GM12878 (cell line): Measurements from ENCODE around the gene ARHGEF33. TPM values are rescaled to one million over a fixed set of nuclear protein-coding genes. Genes with fewer than 3 reads are reported as not detected.

Experiments
- ATAC-seq: fragments of 200-7000 bp; cut with Tn5 transposase; 3 replicates; pipeline ENCODE4 v1.9.1; 2020; ENCODE audit warnings: mild to moderate bottlenecking, moderate library complexity
- BruUV-seq: library from RNA; stranded (reverse); fragments of 400-500 nt; replicated peaks from 2 replicates; lab custom pipeline; 2021; lab: Mats Ljungman, UMichigan
- CTCF ChIA-PET: fragments of 300-600 bp; sonication (Branson Sonifier 250); formaldehyde crosslinking; extraction: SDS; loops from one replicate; lab custom pipeline; 2021; ENCODE audit warnings: inconsistent platforms; lab: Yijun Ruan, JAX
- POLR2A ChIA-PET: fragments of 350-600 bp; formaldehyde crosslinking; extraction: SDS; loops from one replicate; lab custom pipeline; 2021; ENCODE audit warnings: inconsistent platforms; lab: Charles Lee
- RAD21 ChIA-PET: fragments of 300-600 bp; sonication (Branson Sonifier 250); formaldehyde crosslinking; loops from one replicate; lab custom pipeline; 2023; ENCODE audit warnings: antibody characterized with exemption; ENCODE audit not compliant: unreplicated experiment; lab: Charles Lee
- SMC1A ChIA-PET: fragments of 300-600 bp; sonication (Branson Sonifier 250); formaldehyde crosslinking; loops from one replicate; lab custom pipeline; 2023; ENCODE audit not compliant: unreplicated experiment, uncharacterized antibody; lab: Charles Lee
- DNase-seq: peaks from one replicate; pipeline ENCODE4 v3.0.0-alpha.2; 2011; ENCODE audit warnings: low read depth, low spot score
- FAIRE-seq: peaks from 3 replicates; lab custom pipeline; 2011; peaks lifted over from hg19 to GRCh38; lab: Jason Lieb, UNC
- H2AFZ ChIP-seq: 2 replicates; pipeline ENCODE4 v1.6.0; 2011; ENCODE audit warnings: low read depth, low read length, control low read depth; ENCODE audit not compliant: control insufficient read depth
- H3K27ac ChIP-seq: 2 replicates; pipeline ENCODE4 v1.5.1; 2011; ENCODE audit warnings: control low read depth; ENCODE audit not compliant: control insufficient read depth, insufficient read depth
- H3K27me3 ChIP-seq, 2 experiments: replicated peaks in 1 of 2; 2 replicates each; pipeline versions ENCODE4 v1.6.0 to v1.6.1; 2011; ENCODE audit warnings: low read length in 1 of 2; ENCODE audit not compliant: control insufficient read depth in 2 of 2, insufficient read depth in 2 of 2
- H3K36me3 ChIP-seq, 2 experiments: 2 replicates each; pipeline ENCODE4 v1.5.1; 2011; ENCODE audit warnings: low read length in 1 of 2; ENCODE audit not compliant: control insufficient read depth in 2 of 2, insufficient read depth in 2 of 2
- H3K4me1 ChIP-seq: 2 replicates; pipeline ENCODE4 v1.6.1; 2011; ENCODE audit warnings: mild to moderate bottlenecking, low read length, moderate library complexity, mixed read lengths; ENCODE audit not compliant: control insufficient read depth, insufficient read depth
- H3K4me2 ChIP-seq: 2 replicates; pipeline ENCODE4 v1.6.0; 2011; ENCODE audit warnings: control low read depth; ENCODE audit not compliant: control insufficient read depth, insufficient read depth
- H3K4me3 ChIP-seq: fragments of 200-600 bp; sonication (generic); 2 replicates; pipeline ENCODE4 v1.5.1; 2016
- H3K79me2 ChIP-seq: 2 replicates; pipeline ENCODE4 v1.6.0; 2011; ENCODE audit warnings: low read length; ENCODE audit not compliant: control insufficient read depth, insufficient read depth
- H3K9ac ChIP-seq: 2 replicates; pipeline ENCODE4 v1.8.0; 2011; ENCODE audit warnings: low read length, control low read depth, mixed read lengths; ENCODE audit not compliant: control insufficient read depth, insufficient read depth
- H3K9me3 ChIP-seq: replicated peaks from 3 replicates; pipeline ENCODE4 v1.5.1; 2011; ENCODE audit warnings: mild to moderate bottlenecking, low read length; ENCODE audit not compliant: control insufficient read depth, insufficient read depth
- H4K20me1 ChIP-seq: 2 replicates; pipeline ENCODE4 v1.6.0; 2011; ENCODE audit not compliant: control insufficient read depth, insufficient read depth
- BRCA1 ChIP-seq: IDR thresholded peaks from 2 replicates; pipeline ENCODE4 v1.6.1; 2011; ENCODE audit warnings: low read depth, low read length, improper control_type of control experiment
- CBFB ChIP-seq: IDR thresholded peaks from 2 replicates; pipeline ENCODE4 v1.6.1; 2016; ENCODE audit warnings: antibody characterized with exemption, low read depth
- EP300 ChIP-seq, 2 experiments: fragments of 150-350 bp in 1 of 2; IDR thresholded peaks; 2 replicates each; pipeline ENCODE4 v1.6.1; 2011 to 2012; ENCODE audit warnings: low read depth in 2 of 2, low read length in 2 of 2, borderline replicate concordance in 1 of 2, improper control_type of control experiment in 1 of 2, inconsistent platforms in 1 of 2; ENCODE audit not compliant: control insufficient read depth in 1 of 2
- IKZF2 ChIP-seq, 2 experiments: fragments of 450-650 bp; IDR thresholded peaks; 2 replicates each; pipeline ENCODE4 v1.6.1; 2017; ENCODE audit warnings: mild to moderate bottlenecking in 2 of 2, moderate library complexity in 2 of 2
- IRF3 ChIP-seq: fragments of 450-650 bp; IDR thresholded peaks from 2 replicates; pipeline ENCODE4 v1.6.1; 2014; ENCODE audit warnings: mild to moderate bottlenecking
- IRF4 ChIP-seq: IDR thresholded peaks from 2 replicates; pipeline ENCODE4 v1.6.1; 2011; ENCODE audit warnings: low read depth, low read length
- KLF5 ChIP-seq: fragments of 450-650 bp; IDR thresholded peaks from 2 replicates; pipeline ENCODE4 v1.6.1; 2014; ENCODE audit warnings: mild to moderate bottlenecking; ENCODE audit not compliant: partially characterized antibody
- MTA2 ChIP-seq: fragments of 450-650 bp; IDR thresholded peaks from 2 replicates; pipeline ENCODE4 v1.6.1; 2016; ENCODE audit warnings: low read depth, mild to moderate bottlenecking, moderate library complexity
- MTA3 ChIP-seq: IDR thresholded peaks from 2 replicates; pipeline ENCODE4 v1.6.1; 2012; ENCODE audit warnings: low read length, inconsistent platforms, borderline replicate concordance
- NFXL1 ChIP-seq: fragments of 450-650 bp; IDR thresholded peaks from 2 replicates; pipeline ENCODE4 v1.6.1; 2017; ENCODE audit warnings: antibody characterized with exemption, mild to moderate bottlenecking, borderline replicate concordance
- POLR2AphosphoS5 ChIP-seq: IDR thresholded peaks from 2 replicates; pipeline ENCODE4 v1.6.1; 2011; ENCODE audit warnings: mild to moderate bottlenecking, low read length, inconsistent platforms
- POU2F2 ChIP-seq: IDR thresholded peaks from 3 replicates; pipeline ENCODE4 v1.6.1; 2011; ENCODE audit warnings: low read depth, mild to moderate bottlenecking, low read length, borderline replicate concordance
- RBBP5 ChIP-seq: fragments of 200-600 bp; sonication (generic); conservative IDR thresholded peaks from 2 replicates; pipeline ENCODE4 v1.6.1; 2016
- SIX5 ChIP-seq: IDR thresholded peaks from 2 replicates; pipeline ENCODE4 v1.6.1; 2011; ENCODE audit warnings: mild to moderate bottlenecking, low read depth, low read length, moderate library complexity; ENCODE audit not compliant: severe bottlenecking
- SREBF1 ChIP-seq: IDR thresholded peaks from 2 replicates; pipeline ENCODE4 v1.6.1; 2012; ENCODE audit warnings: mild to moderate bottlenecking, low read length
- YBX1 ChIP-seq: fragments of 450-650 bp; IDR thresholded peaks from 2 replicates; pipeline ENCODE4 v1.6.1; 2016; ENCODE audit warnings: antibody characterized with exemption
- YY1 ChIP-seq: IDR thresholded peaks from 2 replicates; pipeline ENCODE4 v1.6.1; 2011; ENCODE audit warnings: low read depth, mild to moderate bottlenecking, low read length
- ZBED1 ChIP-seq: IDR thresholded peaks from 2 replicates; pipeline ENCODE4 v1.6.1; 2016; ENCODE audit warnings: borderline replicate concordance
- WGBS: methylation state at CpG from one replicate; pipeline ENCODE4 v1.1.6; 2016; ENCODE audit warnings: low lambda C conversion rate; ENCODE audit not compliant: insufficient replicate concordance, insufficient coverage; ENCODE audit errors: missing lambda C conversion rate; 5-methylcytosine and 5-hydroxymethylcytosine counted together
- in situ Hi-C: fragments of 300-500 bp; cut with MboI; formaldehyde crosslinking; loops from 9 replicates; pipeline ENCODE4 v1.14.3; 2018; ENCODE audit warnings: mixed read lengths
- intact Hi-C: fragments of 100-400 bp; cut with micrococcal nuclease; formaldehyde crosslinking; loops from one replicate; pipeline ENCODE4 v1.14.2; 2022; ENCODE audit not compliant: unreplicated experiment
- polyA plus RNA-seq, 11 experiments: library from polyadenylated mRNA; depleted of rRNA in 4 of 11; unstranded in 6 of 11; stranded (reverse) in 5 of 11; fragments of >200 nt; fragmentation: Nextera tagmentation in 4 of 11; fragmentation: Illumina TruSeq in 1 of 11; extraction: Ambion mirVana in 4 of 11; extraction: Trizol in 1 of 11; gene quantifications; 1 replicate in 1 of 11; 2 replicates in 10 of 11; pipeline versions ENCODE4 v1.2.1 to v1.2.3, GENCODE V29; 2011 to 2016; ENCODE audit warnings: inconsistent platforms in 2 of 11, missing spikeins in 2 of 11, low read depth in 1 of 11
- total RNA-seq, 4 experiments: library from RNA; depleted of rRNA in 3 of 4; stranded (reverse); fragments of >200 nt in 3 of 4; fragmentation: Illumina TruSeq in 1 of 4; extraction: Trizol in 1 of 4; gene quantifications; 2 replicates each; pipeline versions ENCODE4 v1.2.1 to v1.2.3, GENCODE V29; 2013 to 2021

ARHGEF33 gene
- total and polyA plus RNA-seq, 10 of the 15 experiments (the other 5 are each of a cell fraction or from before 2014, with no cell fraction given): 0.01 to 0.08 (median 0.05) TPM; not detected in 4

GRCh38 chr2:38960609-38961320 is 71.1 kb downstream of the ARHGEF33 start:
- H3K4me3 ChIP-seq: no peak overlapping the region
- no peak for DNase-seq
- in situ Hi-C loops: no loop called here
- SMC1A ChIA-PET: no interaction called here
- TF ChIP-seq SIX5 (no peak), ZBED1 (no peak), NFXL1 (no peak), RBBP5 (no peak), MTA3 (no peak), MTA2 (no peak), POU2F2 (no peak), BRCA1 (no peak), POLR2AphosphoS5 (no peak), IRF4 (no peak), IKZF2 (IDR thresholded peaks at IDR 0.05) (no peak), CBFB (no peak), YBX1 (no peak), EP300 (IDR thresholded peaks at IDR 0.05; ENCODE audit: borderline replicate concordance in 1 of 2, control insufficient read depth in 1 of 2, low read depth in 2 of 2, low read length in 2 of 2) (no peak), IRF3 (no peak), KLF5 (no peak), YY1 (no peak), SREBF1 (no peak)
- TF ChIP-seq, all 136 proteins: peak for 0
- no peaks in the 10 kb centered on the region for H3K4me1 ChIP-seq
- no peaks in the 10 kb centered on the region for H3K36me3 ChIP-seq
- intact Hi-C loops: no loop called here
- ChIA-PET POLR2A (no interaction called here), CTCF (no interaction called here), RAD21 (no interaction called here)
- BruUV-seq: no TSS peak
- ATAC-seq: no peak; the same call in 2 of the 3 replicates
- no peak overlapping the region for H3K27ac ChIP-seq
- H3K9ac ChIP-seq: no peak overlapping the region
- FAIRE-seq: no peak
- H3K4me2 ChIP-seq: 0 out of 2 replicates have a peak overlapping the region, but pooled peaks have one; percentile 36
- 84% methylated on average over 34 of the region's 34 CpGs for WGBS
- peak overlapping the region; percentile 53 for H2AFZ ChIP-seq
- H4K20me1 ChIP-seq: no peaks in the 10 kb centered on the region
- peaks cover 1 to 4% of the 10 kb centered on the region in 2 experiments; a peak in 2 of 4 replicates for H3K27me3 ChIP-seq
- H3K79me2 ChIP-seq: no peaks in the 10 kb centered on the region
- no peaks in the 10 kb centered on the region; the same call in 2 of the 3 replicates for H3K9me3 ChIP-seq
